Thymus (tissue), 11 donors: ENCODE data around the gene TM2D3. TPM values are rescaled to one million over a fixed set of nuclear protein-coding genes. Genes with fewer than 3 reads are reported as not detected.

Experiments
- DNase-seq, 9 donors: peaks; one replicate each; pipeline ENCODE4 v3.0.0-alpha.2; 2013; ENCODE audit warnings: low spot score in 9 of 9, low read depth in 6 of 9, missing footprints in 1 of 9
- H3K27ac ChIP-seq, 2 donors: one replicate each; pipeline ENCODE4 v1.5.1; 2013; ENCODE audit warnings: control low read depth in 1 of 2, low read depth in 1 of 2, low read length in 1 of 2, mild to moderate bottlenecking in 1 of 2, moderate library complexity in 1 of 2
- H3K27me3 ChIP-seq, 2 donors: one replicate each; pipeline ENCODE4 v1.5.1; 2013; ENCODE audit warnings: low read length in 1 of 2; ENCODE audit not compliant: control insufficient read depth in 2 of 2, insufficient read depth in 1 of 2
- H3K36me3 ChIP-seq, 2 donors: one replicate each; pipeline ENCODE4 v1.5.1; 2013; ENCODE audit warnings: low read length in 1 of 2, mild to moderate bottlenecking in 1 of 2, moderate library complexity in 1 of 2; ENCODE audit not compliant: control insufficient read depth in 2 of 2, insufficient read depth in 2 of 2
- H3K4me1 ChIP-seq, 2 donors: one replicate each; pipeline ENCODE4 v1.5.1; 2013; ENCODE audit warnings: low read length in 2 of 2; ENCODE audit not compliant: control insufficient read depth in 2 of 2, insufficient read depth in 2 of 2
- H3K4me3 ChIP-seq, 2 donors: one replicate each; pipeline ENCODE4 v1.5.1; 2013; ENCODE audit warnings: low read length in 2 of 2, control low read depth in 1 of 2, mild to moderate bottlenecking in 1 of 2
- H3K9me3 ChIP-seq, 2 donors: one replicate each; pipeline ENCODE4 v1.5.1; 2013; ENCODE audit warnings: low read length in 1 of 2, mild to moderate bottlenecking in 1 of 2; ENCODE audit not compliant: control insufficient read depth in 2 of 2, insufficient read depth in 1 of 2
- WGBS: extraction: QIAGEN DNeasy Blood & Tissue Kit; methylation state at CpG from one replicate; pipeline ENCODE4 v1.1.7; 2013; 5-methylcytosine and 5-hydroxymethylcytosine counted together
- polyA plus RNA-seq: library from polyadenylated mRNA; stranded (reverse); fragments of 200-250 nt; gene quantifications from one replicate; pipeline ENCODE4 v1.2.3, GENCODE V29; 2013
- total RNA-seq: library from RNA; stranded (reverse); fragments of 120-200 nt; gene quantifications from one replicate; pipeline ENCODE4 v1.2.4, GENCODE V29; 2013
- donor health status: healthy.

Gene TM2D3
- total and polyA plus RNA-seq, 2 donors: 35.9 to 74.4 TPM

- Histone ChIP-seq H3K27me3 (no peaks in the 10 kb centered on the region), H3K4me3 (peak overlapping the region; percentile 90 to 95), H3K4me1 (peaks cover 10 to 17% of the 10 kb centered on the region in 2 donors), H3K36me3 (peaks cover 7 to 8% of the 10 kb centered on the region in 2 donors), H3K27ac (peak overlapping the region; percentile 89 to 95), H3K9me3 (no peaks in the 10 kb centered on the region)
- peak in 1 of 9 donors; percentile 22 for DNase-seq
- 38% methylated on average over 42 of the region's 42 CpGs for WGBS
Observed at GRCh38 chr15:101652786-101653430, 727 bp upstream of the TM2D3 start.

GRCh38 chr15:101651554-101652097 is 555 bp downstream of the TM2D3 start:
- Histone ChIP-seq H3K27ac (peak overlapping the region; percentile 86 to 98), H3K36me3 (peaks cover 9% of the 10 kb centered on the region in 2 donors), H3K4me1 (peaks cover 10 to 17% of the 10 kb centered on the region in 2 donors), H3K27me3 (no peaks in the 10 kb centered on the region), H3K9me3 (no peaks in the 10 kb centered on the region), H3K4me3 (peak overlapping the region; percentile 90 to 95)
- under 1% methylated on average over 32 of the region's 32 CpGs for WGBS
- peak in 3 of 9 donors; percentile 21 to 49 (median 23) for DNase-seq

DNA sequence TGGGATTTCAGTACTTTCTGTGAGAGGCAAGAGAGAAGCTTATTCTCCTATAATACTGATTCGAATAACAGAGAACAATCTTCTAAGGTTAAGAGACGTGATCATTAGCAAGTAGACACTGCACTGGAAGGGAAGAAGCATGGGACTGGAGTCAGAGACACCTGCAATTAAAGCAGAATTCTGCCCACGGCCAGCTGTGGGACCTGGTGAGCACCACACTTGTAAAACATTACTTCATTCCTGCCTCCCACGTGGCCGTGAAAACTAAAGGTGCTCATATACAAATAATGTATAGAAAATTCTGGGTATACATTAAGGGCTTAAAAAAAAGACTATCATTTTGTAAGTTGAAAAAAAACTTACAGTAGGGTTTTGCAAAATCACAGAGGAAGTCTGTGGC is 2.0 kb downstream of the TM2D3 start:
- no peak overlapping the region for H3K4me3 ChIP-seq
- no peak overlapping the region for H3K27ac ChIP-seq
- WGBS: 90% methylated on average over 5 of the region's 5 CpGs
- DNase-seq: no peak
- H3K27me3 ChIP-seq: no peaks in the 10 kb centered on the region
- H3K36me3 ChIP-seq: peaks cover 12 to 23% of the 10 kb centered on the region in 2 donors
- H3K4me1 ChIP-seq: peaks cover 10 to 17% of the 10 kb centered on the region in 2 donors
- no peaks in the 10 kb centered on the region for H3K9me3 ChIP-seq

DNA sequence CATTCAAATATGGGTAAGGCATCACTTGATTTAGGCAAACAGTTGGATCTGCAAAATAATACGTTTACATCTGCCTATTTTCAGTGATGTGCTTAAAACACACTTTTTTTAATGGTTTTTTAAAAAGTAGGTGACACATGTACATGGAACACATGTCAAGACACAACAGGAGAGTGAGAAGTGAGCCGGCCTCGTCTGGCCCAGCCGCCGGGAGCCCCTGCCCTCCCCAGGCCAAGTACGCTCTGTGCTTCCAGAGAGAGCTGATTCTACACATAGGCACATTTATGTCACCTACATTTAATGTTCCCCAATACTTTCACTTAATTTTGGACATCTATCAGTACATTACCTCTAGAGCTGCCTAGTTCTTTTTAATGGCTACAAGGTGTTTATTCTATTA is 3.8 kb downstream of the TM2D3 start:
- no peak for DNase-seq
- WGBS: 96% methylated on average over 6 of the region's 6 CpGs
- Histone ChIP-seq H3K4me3 (no peak overlapping the region), H3K36me3 (peaks cover 24 to 37% of the 10 kb centered on the region in 2 donors), H3K27ac (no peak overlapping the region), H3K9me3 (no peaks in the 10 kb centered on the region), H3K4me1 (peaks cover 10 to 16% of the 10 kb centered on the region in 2 donors), H3K27me3 (no peaks in the 10 kb centered on the region)

GRCh38 chr15:101647251-101647650 is 4.9 kb downstream of the TM2D3 start:
- H3K9me3 ChIP-seq: no peaks in the 10 kb centered on the region
- WGBS: 98% methylated on average over 3 of the region's 3 CpGs
- no peak overlapping the region for H3K4me3 ChIP-seq
- no peaks in the 10 kb centered on the region for H3K27me3 ChIP-seq
- no peak overlapping the region for H3K27ac ChIP-seq
- no peak for DNase-seq
- peaks cover 28 to 46% of the 10 kb centered on the region in 2 donors for H3K36me3 ChIP-seq
- peaks cover 4 to 9% of the 10 kb centered on the region in 2 donors for H3K4me1 ChIP-seq

DNA sequence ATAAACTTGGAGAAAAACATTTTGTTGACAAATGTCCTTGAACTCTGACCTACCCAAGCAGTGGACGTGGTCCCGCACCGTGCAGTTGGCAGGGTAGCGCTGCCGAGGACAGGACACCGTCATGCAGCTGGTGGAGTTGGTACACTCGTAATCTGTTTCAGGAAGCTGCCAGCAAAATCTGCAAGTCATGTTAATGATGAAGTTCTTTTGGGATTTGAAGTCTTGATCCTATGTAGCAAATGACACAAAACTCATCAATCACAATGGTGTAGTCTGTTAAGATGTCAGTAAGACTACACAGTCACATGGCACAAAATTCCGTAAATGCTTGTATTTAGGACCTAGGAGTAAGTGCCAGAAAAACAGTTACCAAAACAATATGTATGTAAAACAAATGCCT is 5.5 kb downstream of the TM2D3 start:
- no peaks in the 10 kb centered on the region for H3K9me3 ChIP-seq
- peaks cover 4 to 9% of the 10 kb centered on the region in 2 donors for H3K4me1 ChIP-seq
- 93% methylated on average over 8 of the region's 8 CpGs for WGBS
- DNase-seq: no peak
- no peaks in the 10 kb centered on the region for H3K27me3 ChIP-seq
- H3K4me3 ChIP-seq: no peak overlapping the region
- H3K36me3 ChIP-seq: peaks cover 30 to 46% of the 10 kb centered on the region in 2 donors
- no peak overlapping the region for H3K27ac ChIP-seq

- no peak for DNase-seq
- no peaks in the 10 kb centered on the region for H3K4me1 ChIP-seq
- no peak overlapping the region for H3K4me3 ChIP-seq
- no peak overlapping the region for H3K27ac ChIP-seq
- WGBS: 95% methylated on average over 11 of the region's 11 CpGs
- H3K27me3 ChIP-seq: no peaks in the 10 kb centered on the region
- peaks cover 35 to 52% of the 10 kb centered on the region in 2 donors for H3K36me3 ChIP-seq
- no peaks in the 10 kb centered on the region for H3K9me3 ChIP-seq
Observed at GRCh38 chr15:101642361-101642760, 9.8 kb downstream of the TM2D3 start.

GRCh38 chr15:101641894-101642293 is 10.3 kb downstream of the TM2D3 start:
- peak in 3 of 9 donors; percentile 5 to 51 (median 24) for DNase-seq
- H3K27ac ChIP-seq: no peak overlapping the region

GRCh38 chr15:101641129-101641764 is 10.9 kb downstream of the TM2D3 start:
- Histone ChIP-seq H3K27ac (no peak overlapping the region), H3K4me3 (no peak overlapping the region), H3K9me3 (no peaks in the 10 kb centered on the region), H3K27me3 (no peaks in the 10 kb centered on the region), H3K4me1 (no peaks in the 10 kb centered on the region), H3K36me3 (peaks cover 27 to 46% of the 10 kb centered on the region in 2 donors)
- WGBS: 36% methylated on average over 8 of the region's 8 CpGs
- peak; percentile 37 to 86 (median 67) for DNase-seq

More at GRCh38 chr15:101641894-101642293, 10.3 kb downstream of the TM2D3 start:
- H3K27me3 ChIP-seq: no peaks in the 10 kb centered on the region
- 86% methylated on average over 1 of the region's 1 CpG for WGBS
- H3K36me3 ChIP-seq: peaks cover 32 to 52% of the 10 kb centered on the region in 2 donors
- H3K4me3 ChIP-seq: no peak overlapping the region
- no peaks in the 10 kb centered on the region for H3K4me1 ChIP-seq
- no peaks in the 10 kb centered on the region for H3K9me3 ChIP-seq
